GM21529 (cell line): Measurements from ENCODE around the gene ADGRL4.
"Not testable (repeated sequence)": the region's sequence is repeated elsewhere in the genome, so short reads cannot be mapped to it uniquely, and the experiment has no call there.

ENCODE experiments used
- ATAC-seq: cut with Tn5 transposase; IDR thresholded peaks from one replicate; pipeline ENCODE4 v1.9.1; 2021; ENCODE audit not compliant: unreplicated experiment

The ADGRL4 gene

DNA sequence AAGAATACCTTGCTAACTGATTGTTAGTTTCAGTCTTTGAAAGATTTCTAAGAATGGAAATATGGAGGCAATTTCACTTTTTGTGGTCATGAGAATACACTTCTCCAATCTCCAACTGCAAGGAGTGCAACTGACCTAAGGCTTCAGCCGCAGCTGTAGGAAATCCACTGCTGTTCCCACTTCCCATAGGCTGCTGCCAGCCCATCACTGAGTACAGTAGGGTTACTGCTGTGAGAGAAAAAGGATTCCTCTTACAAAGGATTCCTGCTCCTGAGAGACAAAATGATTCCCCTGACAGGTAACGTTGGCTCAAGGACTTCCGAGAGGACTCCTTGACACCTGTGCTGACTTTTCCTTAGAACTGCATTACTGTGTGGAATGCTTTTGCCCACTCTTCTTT is 87.4 kb downstream of the ADGRL4 start:
- no peak for ATAC-seq

DNA sequence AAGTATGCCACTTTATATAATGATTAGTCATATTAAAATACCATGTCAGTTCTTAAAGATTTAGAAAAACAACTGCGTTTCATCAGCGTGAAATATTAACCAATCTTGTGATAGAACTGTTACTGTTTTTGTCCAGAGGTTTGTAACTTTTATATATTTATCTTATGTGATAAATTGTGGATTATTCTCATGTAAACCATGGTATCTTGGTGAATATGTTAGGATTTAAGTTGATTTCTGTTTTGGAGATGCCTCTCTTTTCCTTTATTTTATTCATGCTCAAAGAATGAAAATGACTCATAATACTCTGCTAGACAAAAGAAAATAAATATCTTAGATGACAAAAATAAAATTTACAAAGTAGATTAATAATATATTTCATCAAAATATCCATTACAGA is 88.4 kb downstream of the ADGRL4 start:
- ATAC-seq: no peak

DNA sequence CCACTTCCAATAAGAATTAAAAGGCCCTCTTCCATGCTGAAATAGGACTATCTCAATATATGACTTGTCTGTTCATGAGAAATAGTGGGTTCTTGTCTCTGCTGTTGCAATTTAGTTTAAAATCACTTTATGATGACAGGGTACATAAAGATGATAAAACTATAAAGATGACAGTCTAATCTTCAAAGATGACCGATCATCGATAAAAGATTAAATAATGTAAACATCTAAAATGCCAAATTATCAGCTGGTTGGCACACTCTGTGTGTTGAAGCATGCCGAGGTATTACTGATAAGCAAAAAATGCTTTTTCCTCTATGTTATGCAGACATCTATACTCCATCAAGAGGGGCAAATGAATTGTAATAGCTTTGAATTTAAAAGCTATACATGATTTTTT is 89.5 kb downstream of the ADGRL4 start:
- ATAC-seq: no peak

DNA sequence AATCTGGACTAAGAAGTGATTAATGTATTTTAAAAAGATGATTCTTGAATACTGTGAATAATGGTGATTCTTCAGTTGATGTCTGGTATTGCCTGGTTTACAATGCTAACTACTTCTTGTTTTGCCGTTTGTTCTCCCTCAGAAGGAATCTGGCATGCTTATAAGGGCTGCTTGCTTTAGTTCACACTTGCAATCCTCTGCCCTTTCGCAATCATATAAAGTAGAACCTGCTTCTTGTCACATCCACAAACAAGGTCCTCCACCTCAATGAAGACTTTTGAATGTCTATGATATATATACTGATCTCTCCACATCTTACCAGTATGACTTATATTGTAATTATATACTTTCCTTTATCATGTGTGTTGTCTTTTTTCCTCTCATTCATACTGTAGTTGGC is 92.6 kb downstream of the ADGRL4 start:
- ATAC-seq: no peak

DNA sequence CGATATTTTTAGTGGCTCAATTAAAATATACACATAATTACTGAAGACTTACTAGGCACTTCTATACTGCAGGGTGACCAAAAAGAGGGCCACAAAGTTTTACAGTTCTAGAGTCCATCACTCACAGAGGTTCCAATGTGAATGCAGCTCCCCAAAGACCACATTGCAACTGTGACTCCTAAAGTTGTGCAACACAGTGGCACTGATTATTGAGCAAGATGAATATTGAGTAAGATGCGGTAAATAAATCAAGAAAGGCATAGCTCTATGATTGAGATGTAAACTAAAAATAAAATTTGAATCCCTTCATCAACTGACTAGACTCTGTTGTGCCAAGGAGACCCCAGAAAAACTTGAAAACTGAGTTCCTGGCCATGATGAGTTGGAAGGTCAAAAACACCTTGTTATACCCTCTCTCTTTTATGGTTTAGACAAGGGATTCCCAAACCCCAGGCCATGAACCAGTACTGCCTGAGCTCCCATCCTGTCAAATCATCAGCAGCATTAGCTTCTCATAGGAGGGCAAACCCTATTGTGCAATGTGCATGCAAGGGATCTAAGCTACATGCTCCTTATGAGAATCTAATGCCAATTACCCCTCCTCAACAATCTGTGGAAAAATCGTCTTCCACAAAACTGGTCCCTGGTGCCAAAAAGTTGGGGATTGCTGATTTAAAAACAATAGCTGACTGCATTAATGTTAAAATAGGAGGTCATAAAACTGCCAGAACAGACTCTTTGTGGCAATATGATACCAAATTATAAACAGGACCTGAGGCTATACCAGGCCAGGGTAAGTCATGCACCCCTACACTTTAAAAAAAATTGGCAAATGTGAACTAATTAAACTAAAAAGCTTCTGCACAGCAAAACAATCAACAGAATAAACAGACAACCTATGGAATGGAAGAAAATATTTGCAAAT is 94.3 kb downstream of the ADGRL4 start:
- ATAC-seq: no peak

DNA sequence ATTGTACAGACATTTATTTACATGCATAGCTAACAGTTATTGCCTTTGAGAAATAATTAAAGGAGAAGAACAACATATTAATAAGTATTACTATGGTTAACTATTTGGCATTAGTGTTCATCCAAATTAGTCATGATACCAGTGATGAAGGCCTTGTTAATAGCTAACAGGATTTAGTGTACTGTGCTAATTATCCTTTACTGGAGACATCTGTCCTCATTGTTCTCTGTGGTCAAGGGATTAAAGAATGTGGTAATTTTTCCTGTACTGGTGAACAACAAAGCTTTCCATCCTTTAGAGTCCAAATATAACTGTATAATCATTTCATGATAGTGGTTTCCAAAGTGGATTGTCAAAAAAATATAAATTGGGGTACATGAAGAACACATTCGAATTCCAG is 103.9 kb downstream of the ADGRL4 start:
- ATAC-seq: no peak

DNA sequence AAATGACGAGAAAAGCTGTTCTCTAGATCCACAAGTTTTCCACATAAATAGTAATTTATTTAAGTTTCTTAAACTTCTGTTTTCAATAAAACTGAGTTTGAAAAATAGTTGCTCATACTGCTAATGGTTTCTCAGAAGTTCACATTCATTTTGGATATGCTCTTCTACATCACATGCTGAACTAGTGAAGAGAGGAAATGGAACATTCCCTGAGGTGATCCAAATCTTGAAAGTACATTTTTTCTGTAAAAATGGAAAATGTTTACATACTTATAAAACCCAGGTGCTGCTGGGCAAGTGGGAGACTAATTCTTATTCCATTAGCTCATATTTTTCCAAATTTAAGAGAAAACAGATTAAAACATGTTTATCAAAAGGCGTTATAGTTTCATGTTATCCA is 111.7 kb downstream of the ADGRL4 start:
- ATAC-seq: no peak

DNA sequence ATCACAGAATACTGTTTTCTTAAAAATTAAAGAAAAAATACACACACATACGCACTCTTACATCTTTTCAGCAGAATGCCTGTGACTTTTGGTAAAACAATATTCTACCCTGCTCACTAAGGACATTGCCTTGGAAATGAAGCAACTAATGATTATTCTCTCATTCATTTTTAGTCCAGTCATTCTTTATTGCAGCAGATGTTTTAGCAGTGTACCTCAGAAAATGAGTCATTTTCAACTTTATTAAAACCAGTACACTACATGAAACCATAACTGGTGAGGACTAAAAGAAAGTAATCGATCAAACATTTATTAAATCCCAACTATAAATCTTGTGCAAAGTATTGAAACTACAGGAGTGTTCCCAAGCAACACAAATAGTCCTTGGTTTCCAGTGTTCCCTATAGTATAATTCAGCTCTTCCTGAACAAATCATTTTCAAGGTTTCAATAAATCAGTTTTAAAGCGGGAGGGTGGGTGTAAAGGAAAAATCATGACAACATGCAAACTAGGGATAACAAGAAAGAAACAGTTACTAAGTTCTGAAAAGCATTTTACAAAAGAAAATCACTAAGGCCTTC is 114.2 kb downstream of the ADGRL4 start:
- ATAC-seq: no peak

DNA sequence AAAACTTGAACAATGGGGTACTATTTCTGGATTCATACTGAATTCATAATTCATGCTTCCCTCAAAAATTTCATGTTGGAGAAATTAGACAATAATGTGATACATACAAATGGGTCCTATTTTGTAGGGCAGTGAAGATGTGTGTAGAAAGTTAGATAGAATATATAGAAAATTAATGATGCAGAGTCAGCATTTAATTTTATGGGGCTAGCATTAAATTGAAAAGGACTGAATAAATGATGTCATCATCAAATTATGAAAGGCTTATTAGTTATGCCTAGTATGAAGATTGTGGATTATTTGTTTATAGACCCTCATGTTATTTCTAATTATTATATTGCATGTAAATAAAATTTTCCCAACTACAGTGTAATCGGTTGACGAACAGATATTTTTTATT is 119.1 kb downstream of the ADGRL4 start:
- ATAC-seq: no peak

DNA sequence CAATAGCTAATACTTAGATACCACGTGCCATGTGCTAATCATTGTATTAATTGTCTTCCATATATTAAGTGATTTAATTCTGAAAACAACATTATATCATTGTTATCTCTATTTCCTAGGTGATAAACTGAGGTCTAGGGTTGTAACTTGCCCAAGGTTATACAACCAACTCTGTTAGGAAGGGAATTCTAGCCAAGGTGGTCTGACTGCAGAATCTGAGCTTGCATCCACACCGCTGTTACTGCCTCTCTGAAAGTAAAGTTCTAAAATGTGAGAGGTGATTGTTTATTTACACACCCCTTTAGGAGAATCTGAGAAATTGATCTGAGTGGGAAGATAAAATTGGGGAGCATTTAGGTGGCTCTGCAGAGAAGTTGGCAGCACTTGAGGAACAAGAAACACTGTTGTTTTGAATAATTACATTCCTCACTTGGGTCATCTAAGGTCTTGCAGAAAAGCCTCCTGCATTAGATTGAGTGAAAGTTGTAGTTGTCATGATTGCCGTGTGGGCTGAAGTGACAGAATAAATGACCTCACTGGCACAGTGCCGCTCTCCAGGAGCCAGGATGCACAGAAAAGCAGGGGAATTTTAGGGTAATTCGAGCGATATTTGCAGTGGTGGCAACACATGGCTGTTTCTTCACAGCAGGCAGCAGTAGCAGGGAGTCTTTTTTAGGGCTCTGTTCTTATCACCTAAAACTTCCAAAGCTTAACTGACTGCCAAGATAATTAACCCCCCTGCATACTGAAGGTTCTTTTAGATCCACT is 121.7 kb downstream of the ADGRL4 start:
- ATAC-seq: no peak

DNA sequence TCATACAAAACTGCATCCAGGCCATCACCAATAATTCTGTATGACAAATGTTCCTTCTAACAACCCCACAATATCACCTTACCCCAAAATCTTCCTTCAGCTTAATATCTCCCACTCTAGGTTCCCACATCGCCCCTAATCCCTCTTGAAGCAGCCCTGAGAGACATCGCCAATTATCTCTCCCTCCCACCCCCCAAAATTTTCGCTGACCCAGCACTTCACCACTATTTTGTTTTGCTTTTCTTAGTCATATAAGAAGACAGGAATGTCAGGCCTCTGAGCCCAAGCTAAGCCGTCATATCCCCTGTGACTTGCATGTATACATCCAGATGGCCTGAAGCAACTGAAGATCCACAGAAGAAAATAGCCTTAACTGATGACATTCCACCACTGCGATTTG is 126.3 kb downstream of the ADGRL4 start:
- ATAC-seq: no peak

DNA sequence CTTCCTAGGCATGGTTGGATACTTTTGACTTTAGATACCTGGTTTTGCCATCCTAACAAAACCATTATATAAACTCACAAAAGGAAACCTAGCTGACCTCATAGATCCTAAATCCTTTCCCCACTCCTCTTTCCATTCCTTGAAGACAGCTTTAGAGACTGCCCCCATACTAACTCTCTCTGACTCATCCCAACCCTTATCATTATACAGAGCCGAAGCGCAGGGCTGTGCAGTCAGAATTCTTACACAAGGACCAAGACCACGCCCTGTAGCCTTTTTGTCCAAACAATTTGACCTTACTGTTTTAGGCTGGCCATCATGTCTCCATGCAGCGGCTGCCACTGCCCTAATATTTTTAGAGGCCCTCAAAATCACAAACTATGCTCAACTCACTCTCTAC is 130.5 kb downstream of the ADGRL4 start:
- ATAC-seq: not testable (repeated sequence)

DNA sequence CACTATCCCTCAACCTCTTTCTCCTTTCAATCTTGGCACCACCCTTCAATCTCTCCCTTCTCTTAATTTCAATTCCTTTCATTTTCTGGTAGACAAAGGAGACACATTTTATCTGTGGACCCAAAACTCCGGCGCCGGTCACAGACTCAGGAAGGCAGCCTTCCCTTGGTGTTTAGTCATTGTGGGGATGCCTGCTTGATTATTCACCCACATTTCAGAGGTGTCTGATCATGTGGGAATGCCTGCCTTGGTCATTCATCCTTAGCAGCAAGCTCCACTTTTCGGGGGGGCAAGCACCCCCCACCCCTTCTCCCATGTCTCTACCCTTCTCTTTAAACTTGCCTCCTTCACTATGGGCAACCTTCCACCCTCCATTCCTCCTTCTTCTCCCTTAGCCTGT is 133.7 kb downstream of the ADGRL4 start:
- ATAC-seq: not testable (repeated sequence)

DNA sequence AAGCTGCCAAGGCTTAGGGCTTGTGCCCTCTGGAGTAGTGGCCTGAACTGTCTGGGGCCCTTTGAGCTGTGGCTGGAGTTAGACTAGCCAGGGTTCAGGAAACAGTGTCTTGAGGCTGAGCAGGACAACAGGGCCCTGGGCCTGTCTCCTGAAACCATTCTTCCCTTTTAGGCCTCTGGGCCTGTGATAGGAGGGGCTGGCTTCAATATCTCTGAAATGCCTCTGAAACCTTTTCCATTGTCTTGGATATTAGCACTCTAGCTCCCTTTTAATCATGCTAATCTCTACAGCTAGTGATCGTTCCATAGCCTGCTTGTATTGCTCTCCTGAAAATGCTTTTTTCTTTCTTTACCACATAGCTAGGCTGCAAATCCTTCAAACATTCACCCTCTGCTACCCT is 135.3 kb downstream of the ADGRL4 start:
- ATAC-seq: no peak

DNA sequence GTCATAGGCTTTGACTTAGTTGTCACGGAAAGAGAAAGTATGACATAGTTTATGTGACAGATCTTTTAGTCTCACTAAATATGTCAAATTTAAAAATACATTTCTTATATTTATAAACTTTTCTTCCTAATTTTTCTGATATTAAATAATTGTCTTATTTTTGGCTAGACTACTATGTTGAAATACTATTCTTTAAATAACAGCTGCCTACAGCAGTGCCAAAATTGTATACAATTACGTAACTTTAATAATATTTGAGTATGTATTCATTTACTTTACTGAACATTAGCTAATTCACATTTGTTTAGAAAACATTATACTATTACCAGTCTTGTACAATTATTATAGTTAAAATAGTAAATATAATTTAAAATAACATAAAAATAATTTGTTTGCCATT is 137.4 kb downstream of the ADGRL4 start:
- no peak for ATAC-seq

DNA sequence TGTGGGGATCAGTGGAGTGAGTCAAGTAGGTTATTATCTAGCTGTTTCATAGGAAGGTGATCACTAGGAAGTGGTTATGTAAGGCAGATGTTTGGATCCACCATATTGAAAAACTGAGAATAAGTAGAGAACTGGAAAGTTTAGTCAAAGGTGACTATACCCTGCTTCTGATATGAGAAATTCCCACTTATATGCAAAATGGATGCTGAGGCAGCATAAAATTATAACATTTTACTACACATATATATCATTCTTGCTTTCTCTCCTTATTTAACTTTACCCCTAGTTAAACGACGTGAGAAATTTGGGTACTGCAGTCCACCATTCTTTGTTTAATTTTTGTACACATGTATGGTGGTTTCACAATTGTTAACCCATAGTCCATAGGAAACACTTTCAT is 142.4 kb downstream of the ADGRL4 start:
- ATAC-seq: no peak

DNA sequence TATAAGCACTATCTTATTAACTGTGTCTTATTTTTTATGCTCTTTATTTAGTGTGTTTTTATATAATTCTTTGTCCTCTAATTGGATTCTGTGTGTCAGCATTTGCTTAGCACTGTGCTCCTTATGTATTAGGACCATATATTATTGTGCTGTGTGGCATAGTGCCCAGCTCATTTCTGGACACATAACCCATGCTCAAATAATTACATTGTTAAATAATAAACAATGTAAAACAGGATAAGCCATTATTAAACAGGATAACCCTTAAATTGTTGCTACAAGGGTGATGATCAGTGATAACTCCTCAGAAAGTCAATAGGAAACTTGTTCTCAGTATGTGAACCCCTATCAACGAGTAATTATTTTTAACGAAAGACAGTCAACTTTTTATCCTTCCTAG is 150.4 kb downstream of the ADGRL4 start:
- ATAC-seq: no peak

DNA sequence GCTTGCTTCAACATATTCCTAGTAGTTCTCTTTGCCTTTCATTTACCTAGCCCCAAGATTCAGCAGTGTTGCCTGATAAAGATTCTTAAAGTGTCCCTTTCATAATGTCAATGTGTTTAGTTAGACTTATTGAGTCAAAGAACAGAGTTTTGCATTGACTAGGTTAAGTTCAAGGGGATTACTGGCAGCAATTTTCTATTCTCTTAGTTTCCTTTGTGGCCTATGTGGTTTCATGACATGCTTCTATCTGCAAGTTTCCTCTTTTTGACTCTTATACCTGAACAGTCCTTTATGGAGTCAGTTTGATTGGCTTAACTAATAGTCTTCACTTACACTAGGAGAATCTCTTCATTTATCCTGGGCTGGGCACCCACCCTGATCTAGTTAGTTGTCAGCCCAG is 151.3 kb downstream of the ADGRL4 start:
- ATAC-seq: peak; percentile 93

DNA sequence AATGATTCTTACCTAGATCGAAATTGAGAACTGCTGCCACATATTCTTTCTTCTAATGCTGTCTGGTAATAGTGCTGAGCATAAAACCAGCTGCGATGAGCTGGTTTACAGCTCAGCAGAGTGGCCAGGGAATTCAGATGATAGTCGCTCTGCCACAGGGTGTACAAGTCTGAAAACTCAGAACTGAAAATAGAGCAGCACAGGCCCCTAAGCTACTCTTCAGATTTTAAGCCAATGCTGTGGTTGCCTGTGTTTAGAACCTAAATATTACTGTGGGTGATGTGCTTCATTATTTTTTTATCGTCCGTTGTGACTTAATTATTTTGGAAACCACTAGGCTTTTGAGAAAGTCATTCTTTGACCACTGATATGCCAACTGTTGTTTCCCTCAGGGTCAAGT is 152.0 kb downstream of the ADGRL4 start:
- ATAC-seq: no peak

DNA sequence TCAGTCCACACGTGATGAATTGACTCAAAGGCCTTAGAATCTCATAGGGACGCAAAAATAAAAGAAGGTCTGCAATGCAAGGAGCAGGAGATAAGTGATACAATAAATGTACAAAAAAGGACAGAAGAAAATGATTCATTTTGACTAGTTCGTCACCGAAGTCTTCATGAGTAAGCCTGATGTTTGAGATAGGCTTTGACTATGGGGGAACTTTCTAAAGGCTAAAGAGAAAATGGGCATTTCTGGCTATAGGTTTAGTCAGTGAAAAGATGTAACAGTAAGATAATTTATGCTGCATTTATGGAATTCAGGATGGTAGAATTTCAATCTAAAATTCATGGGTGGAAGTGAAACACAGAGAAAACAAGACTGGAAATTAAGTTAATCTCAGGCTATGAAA is 163.0 kb downstream of the ADGRL4 start:
- no peak for ATAC-seq

DNA sequence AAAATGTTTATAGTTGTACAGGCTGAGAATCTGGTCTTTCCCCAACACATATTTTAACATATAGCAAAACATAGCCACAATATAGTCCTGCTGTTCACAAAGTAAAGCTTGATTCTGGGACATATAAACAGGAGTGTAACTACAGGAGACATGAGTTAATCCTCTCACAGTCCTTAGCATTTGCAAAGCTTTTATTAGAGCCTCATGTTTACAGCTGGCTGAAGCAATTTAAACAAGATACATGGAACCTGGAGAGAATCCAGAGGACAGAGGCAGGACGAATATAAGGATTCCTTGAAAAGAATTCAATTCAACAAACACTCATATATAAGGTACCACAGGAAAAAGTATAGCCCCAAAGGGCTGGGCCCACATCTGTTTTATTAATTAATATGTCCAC is 163.4 kb downstream of the ADGRL4 start:
- no peak for ATAC-seq
